Measurements from ENCODE around the gene ATRX.

ATRX gene

DNA sequence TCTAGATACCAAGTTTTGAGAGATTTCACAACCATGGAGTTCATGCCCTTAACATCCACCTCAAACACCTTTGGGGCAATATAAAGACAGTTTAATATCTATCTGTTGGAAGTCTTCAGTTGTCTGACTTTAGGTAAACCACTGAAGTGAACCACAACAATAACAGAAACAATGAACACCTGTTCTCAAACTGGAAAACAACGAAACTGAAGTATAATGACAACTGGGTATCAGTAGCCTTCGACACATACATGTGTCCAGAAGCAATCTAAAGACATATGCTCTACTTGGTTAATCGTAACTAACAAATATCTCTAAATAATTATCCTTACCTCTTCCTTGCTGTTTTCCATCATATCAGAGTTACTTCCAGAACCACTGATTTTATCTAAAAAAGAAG lies 87.8 kb downstream of the ATRX start:
- DNase-seq: no peak
- H2BK15ac ChIP-seq (ENCODE audit: low read depth, poor library complexity, severe bottlenecking): no peak overlapping the region
- no peak overlapping the region for H3K14ac ChIP-seq (ENCODE audit: low read length in 2 of 2)
- H3K4me1 ChIP-seq (ENCODE audit: control insufficient read depth, insufficient read depth, low read depth, low read length): no peaks in the 10 kb centered on the region
- peaks cover 4 to 41% of the 10 kb centered on the region in 2 experiments for H3K36me3 ChIP-seq (ENCODE audit: control insufficient read depth in 1 of 2, insufficient read depth in 2 of 2, low read depth in 1 of 2, low read length in 2 of 2)
- H3K27me3 ChIP-seq (ENCODE audit: control insufficient read depth in 1 of 2, insufficient read depth in 1 of 2, low read length in 2 of 2): no peaks in the 10 kb centered on the region
- H3K4ac ChIP-seq (ENCODE audit: low read depth in 1 of 2, low read length in 2 of 2): no peak overlapping the region
- peaks cover 1% of the 10 kb centered on the region for H3K79me1 ChIP-seq (replicated peaks; ENCODE audit: low read length, poor library complexity, severe bottlenecking)
- no peak overlapping the region for H2BK12ac ChIP-seq (ENCODE audit: low read length in 2 of 2)
- H2BK120ac ChIP-seq (ENCODE audit: low read depth, low read length): no peak overlapping the region
- H4K91ac ChIP-seq (ENCODE audit: low read length): no peak overlapping the region
- no peaks in the 10 kb centered on the region for H3K9me3 ChIP-seq (ENCODE audit: control insufficient read depth, low read length)
- H4K8ac ChIP-seq (ENCODE audit: low read length): no peak overlapping the region
- no peak overlapping the region for H3K9ac ChIP-seq (ENCODE audit: low read length)
- H2AK5ac ChIP-seq (ENCODE audit: low read length, severe bottlenecking): no peak overlapping the region
- no peak overlapping the region for H3K27ac ChIP-seq (ENCODE audit: low read length, poor library complexity, severe bottlenecking)
- no peak overlapping the region for H3K23ac ChIP-seq (ENCODE audit: low read length in 2 of 2)
- no peak overlapping the region for H3K18ac ChIP-seq (ENCODE audit: low read depth in 1 of 2, low read length in 2 of 2)
- H2AFZ ChIP-seq (ENCODE audit: low read depth, low read length): no peak overlapping the region
- no peak overlapping the region for H3K4me2 ChIP-seq (ENCODE audit: low read length, poor library complexity, severe bottlenecking)
- H3K4me3 ChIP-seq (ENCODE audit: insufficient read depth in 1 of 2, low read depth in 1 of 2, low read length in 2 of 2): no peak overlapping the region
- H2BK5ac ChIP-seq (ENCODE audit: low read depth, low read length, poor library complexity, severe bottlenecking): no peak overlapping the region
- WGBS: 88% methylated on average over 3 of the region's 3 CpGs

GRCh38 chrX:77694491-77694890 lies 91.5 kb downstream of the ATRX start:
- H3K9ac ChIP-seq (ENCODE audit: low read length): no peak overlapping the region
- H3K27ac ChIP-seq (ENCODE audit: low read length, poor library complexity, severe bottlenecking): no peak overlapping the region
- H4K8ac ChIP-seq (ENCODE audit: low read length): no peak overlapping the region
- no peak overlapping the region for H3K4me2 ChIP-seq (ENCODE audit: low read length, poor library complexity, severe bottlenecking)
- no peak overlapping the region for H2BK5ac ChIP-seq (ENCODE audit: low read depth, low read length, poor library complexity, severe bottlenecking)
- H3K23ac ChIP-seq (ENCODE audit: low read length in 2 of 2): no peak overlapping the region
- H3K9me3 ChIP-seq (ENCODE audit: control insufficient read depth, low read length): no peaks in the 10 kb centered on the region
- H3K4me3 ChIP-seq (ENCODE audit: insufficient read depth in 1 of 2, low read depth in 1 of 2, low read length in 2 of 2): no peak overlapping the region
- no peak overlapping the region for H2BK120ac ChIP-seq (ENCODE audit: low read depth, low read length)
- H4K91ac ChIP-seq (ENCODE audit: low read length): no peak overlapping the region
- no peak for DNase-seq
- H2AK5ac ChIP-seq (ENCODE audit: low read length, severe bottlenecking): no peak overlapping the region
- H3K18ac ChIP-seq (ENCODE audit: low read depth in 1 of 2, low read length in 2 of 2): no peak overlapping the region
- H3K4me1 ChIP-seq (ENCODE audit: control insufficient read depth, insufficient read depth, low read depth, low read length): no peaks in the 10 kb centered on the region
- no peak overlapping the region for H3K4ac ChIP-seq (ENCODE audit: low read depth in 1 of 2, low read length in 2 of 2)
- no peak overlapping the region for H2BK12ac ChIP-seq (ENCODE audit: low read length in 2 of 2)
- no peak overlapping the region for H2BK15ac ChIP-seq (ENCODE audit: low read depth, poor library complexity, severe bottlenecking)
- H2AFZ ChIP-seq (ENCODE audit: low read depth, low read length): no peak overlapping the region
- H3K36me3 ChIP-seq (ENCODE audit: control insufficient read depth in 1 of 2, insufficient read depth in 2 of 2, low read depth in 1 of 2, low read length in 2 of 2): peaks cover 0 to 47% of the 10 kb centered on the region in 2 experiments
- H3K14ac ChIP-seq (ENCODE audit: low read length in 2 of 2): no peak overlapping the region
- no peaks in the 10 kb centered on the region for H3K27me3 ChIP-seq (ENCODE audit: control insufficient read depth in 1 of 2, insufficient read depth in 1 of 2, low read length in 2 of 2)
- peaks cover 3% of the 10 kb centered on the region for H3K79me1 ChIP-seq (replicated peaks; ENCODE audit: low read length, poor library complexity, severe bottlenecking)

GRCh38 chrX:77693594-77693993 lies 92.4 kb downstream of the ATRX start:
- no peak overlapping the region for H2AFZ ChIP-seq (ENCODE audit: low read depth, low read length)
- no peak overlapping the region for H3K4me2 ChIP-seq (ENCODE audit: low read length, poor library complexity, severe bottlenecking)
- H2BK15ac ChIP-seq (ENCODE audit: low read depth, poor library complexity, severe bottlenecking): no peak overlapping the region
- H3K27me3 ChIP-seq (ENCODE audit: control insufficient read depth in 1 of 2, insufficient read depth in 1 of 2, low read length in 2 of 2): no peaks in the 10 kb centered on the region
- no peak overlapping the region for H3K4ac ChIP-seq (ENCODE audit: low read depth in 1 of 2, low read length in 2 of 2)
- H3K27ac ChIP-seq (ENCODE audit: low read length, poor library complexity, severe bottlenecking): no peak overlapping the region
- H2AK5ac ChIP-seq (ENCODE audit: low read length, severe bottlenecking): no peak overlapping the region
- H3K9me3 ChIP-seq (ENCODE audit: control insufficient read depth, low read length): no peaks in the 10 kb centered on the region
- H3K9ac ChIP-seq (ENCODE audit: low read length): no peak overlapping the region
- DNase-seq: no peak
- H2BK5ac ChIP-seq (ENCODE audit: low read depth, low read length, poor library complexity, severe bottlenecking): no peak overlapping the region
- no peak overlapping the region for H4K91ac ChIP-seq (ENCODE audit: low read length)
- H3K4me3 ChIP-seq (ENCODE audit: insufficient read depth in 1 of 2, low read depth in 1 of 2, low read length in 2 of 2): no peak overlapping the region
- no peak overlapping the region for H4K8ac ChIP-seq (ENCODE audit: low read length)
- no peak overlapping the region for H3K23ac ChIP-seq (ENCODE audit: low read length in 2 of 2)
- H3K79me1 ChIP-seq (replicated peaks; ENCODE audit: low read length, poor library complexity, severe bottlenecking): peaks cover 3% of the 10 kb centered on the region
- no peak overlapping the region for H3K18ac ChIP-seq (ENCODE audit: low read depth in 1 of 2, low read length in 2 of 2)
- WGBS: 99% methylated on average over 5 of the region's 5 CpGs
- H3K4me1 ChIP-seq (ENCODE audit: control insufficient read depth, insufficient read depth, low read depth, low read length): no peaks in the 10 kb centered on the region
- peaks cover 0 to 49% of the 10 kb centered on the region in 2 experiments for H3K36me3 ChIP-seq (ENCODE audit: control insufficient read depth in 1 of 2, insufficient read depth in 2 of 2, low read depth in 1 of 2, low read length in 2 of 2)
- no peak overlapping the region for H3K14ac ChIP-seq (ENCODE audit: low read length in 2 of 2)
- H2BK120ac ChIP-seq (ENCODE audit: low read depth, low read length): no peak overlapping the region
- H2BK12ac ChIP-seq (ENCODE audit: low read length in 2 of 2): no peak overlapping the region

DNA sequence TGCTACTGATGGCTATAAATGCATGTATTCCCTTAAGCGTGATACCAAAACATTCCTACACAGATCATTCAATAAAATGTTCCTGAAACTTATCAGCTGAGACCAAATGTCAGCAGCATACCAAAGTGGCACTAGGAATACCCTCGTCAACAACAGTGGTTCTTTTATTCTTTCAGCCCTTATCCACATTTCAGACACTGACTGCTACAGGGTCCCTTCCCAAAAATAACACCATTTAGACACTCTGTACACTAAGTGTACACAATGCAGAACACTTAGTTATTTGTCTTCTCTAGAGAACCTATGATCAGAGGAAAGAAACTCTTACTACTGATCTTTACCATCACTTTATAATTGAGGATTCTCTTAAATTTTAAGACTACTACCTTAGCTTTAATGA lies 94.1 kb downstream of the ATRX start:
- Histone ChIP-seq H3K4me2 (ENCODE audit: low read length, poor library complexity, severe bottlenecking) (no peak overlapping the region), H3K4ac (ENCODE audit: low read depth in 1 of 2, low read length in 2 of 2) (no peak overlapping the region), H3K79me1 (replicated peaks; ENCODE audit: low read length, poor library complexity, severe bottlenecking) (peaks cover 3% of the 10 kb centered on the region), H3K36me3 (ENCODE audit: control insufficient read depth in 1 of 2, insufficient read depth in 2 of 2, low read depth in 1 of 2, low read length in 2 of 2) (peaks cover 0 to 47% of the 10 kb centered on the region in 2 experiments), H2BK5ac (ENCODE audit: low read depth, low read length, poor library complexity, severe bottlenecking) (no peak overlapping the region), H3K27me3 (ENCODE audit: control insufficient read depth in 1 of 2, insufficient read depth in 1 of 2, low read length in 2 of 2) (no peaks in the 10 kb centered on the region), H2AK5ac (ENCODE audit: low read length, severe bottlenecking) (no peak overlapping the region), H3K27ac (ENCODE audit: low read length, poor library complexity, severe bottlenecking) (no peak overlapping the region), H2BK12ac (ENCODE audit: low read length in 2 of 2) (no peak overlapping the region), H2BK15ac (ENCODE audit: low read depth, poor library complexity, severe bottlenecking) (no peak overlapping the region), H3K4me3 (ENCODE audit: insufficient read depth in 1 of 2, low read depth in 1 of 2, low read length in 2 of 2) (no peak overlapping the region), H3K23ac (ENCODE audit: low read length in 2 of 2) (no peak overlapping the region), H4K8ac (ENCODE audit: low read length) (no peak overlapping the region), H4K91ac (ENCODE audit: low read length) (no peak overlapping the region), H3K4me1 (ENCODE audit: control insufficient read depth, insufficient read depth, low read depth, low read length) (no peaks in the 10 kb centered on the region), H3K14ac (ENCODE audit: low read length in 2 of 2) (no peak overlapping the region), H2BK120ac (ENCODE audit: low read depth, low read length) (no peak overlapping the region), H3K18ac (ENCODE audit: low read depth in 1 of 2, low read length in 2 of 2) (no peak overlapping the region), H3K9ac (ENCODE audit: low read length) (no peak overlapping the region), H2AFZ (ENCODE audit: low read depth, low read length) (no peak overlapping the region), H3K9me3 (ENCODE audit: control insufficient read depth, low read length) (no peaks in the 10 kb centered on the region)
- DNase-seq: no peak
- 95% methylated on average over 2 of the region's 2 CpGs for WGBS
